Mesendoderm (in vitro differentiated cells): Measurements from ENCODE around the gene RHOJ.
"Not testable (repeated sequence)": the region's sequence is repeated elsewhere in the genome, so short reads cannot be mapped to it uniquely, and the experiment has no call there.

Source experiments
- DNase-seq: peaks from one replicate; pipeline ENCODE4 v3.0.0; 2013
- H2AK5ac ChIP-seq: 2 replicates; pipeline ENCODE4 v1.6.1; 2013; ENCODE audit warnings: low read length, inconsistent platforms
- H2BK120ac ChIP-seq: 2 replicates; pipeline ENCODE4 v1.6.1; 2013; ENCODE audit warnings: low read depth, mild to moderate bottlenecking, low read length, moderate library complexity, mixed read lengths
- H2BK15ac ChIP-seq: replicated peaks from 2 replicates; pipeline ENCODE4 v1.6.1; 2013; ENCODE audit warnings: low read depth, mild to moderate bottlenecking, moderate library complexity
- H2BK5ac ChIP-seq: 2 replicates; pipeline ENCODE4 v1.6.1; 2013; ENCODE audit warnings: low read length, inconsistent platforms
- H3K18ac ChIP-seq: 2 replicates; pipeline ENCODE4 v1.6.1; 2013; ENCODE audit warnings: mild to moderate bottlenecking, low read length, mixed read lengths
- H3K23ac ChIP-seq: one replicate; pipeline ENCODE4 v1.6.1; 2013; ENCODE audit warnings: low read length
- H3K27ac ChIP-seq: 2 replicates; pipeline ENCODE4 v1.5.1; 2013; ENCODE audit warnings: low read depth, mild to moderate bottlenecking, inconsistent platforms, low read length, moderate library complexity
- H3K27me3 ChIP-seq: 2 replicates; pipeline ENCODE4 v1.6.1; 2013; ENCODE audit warnings: low read length, control low read depth, mild to moderate bottlenecking, inconsistent platforms; ENCODE audit not compliant: insufficient read depth, poor library complexity
- H3K36me3 ChIP-seq: 2 replicates; pipeline ENCODE4 v1.6.1; 2013; ENCODE audit warnings: low read length, inconsistent platforms; ENCODE audit not compliant: control insufficient read depth, insufficient read depth
- H3K4ac ChIP-seq: one replicate; pipeline ENCODE4 v1.6.1; 2013; ENCODE audit warnings: low read depth, mild to moderate bottlenecking, low read length, moderate library complexity
- H3K4me1 ChIP-seq: 2 replicates; pipeline ENCODE4 v1.6.1; 2013; ENCODE audit warnings: low read depth, low read length, inconsistent platforms; ENCODE audit not compliant: control insufficient read depth
- H3K4me2 ChIP-seq: 2 replicates; pipeline ENCODE4 v1.6.1; 2013; ENCODE audit warnings: low read length
- H3K4me3 ChIP-seq: 2 replicates; pipeline ENCODE4 v1.5.1; 2013; ENCODE audit warnings: mild to moderate bottlenecking, low read length
- H3K56ac ChIP-seq: one replicate; pipeline ENCODE4 v1.6.1; 2013; ENCODE audit warnings: low read length
- H3K79me1 ChIP-seq: 2 replicates; pipeline ENCODE4 v1.6.1; 2013; ENCODE audit warnings: low read length, inconsistent platforms
- H3K79me2 ChIP-seq: 2 replicates; pipeline ENCODE4 v1.6.1; 2013; ENCODE audit warnings: mild to moderate bottlenecking, low read length; ENCODE audit not compliant: control insufficient read depth, insufficient read depth
- H3K9ac ChIP-seq: 2 replicates; pipeline ENCODE4 v1.6.1; 2013; ENCODE audit warnings: low read length, inconsistent platforms
- H4K5ac ChIP-seq: one replicate; pipeline ENCODE4 v1.6.1; 2013; ENCODE audit warnings: low read length
- H4K8ac ChIP-seq: one replicate; pipeline ENCODE4 v1.6.1; 2013; ENCODE audit warnings: low read depth, mild to moderate bottlenecking, control low read depth, low read length, moderate library complexity
- WGBS: extraction: QIAGEN DNeasy Blood & Tissue Kit; methylation state at CpG from one replicate; pipeline ENCODE4 v1.1.7; 2013; ENCODE audit warnings: low lambda C conversion rate, missing lambda C conversion rate; ENCODE audit not compliant: insufficient coverage; ENCODE audit errors: extremely low coverage; 5-methylcytosine and 5-hydroxymethylcytosine counted together

The RHOJ gene

GRCh38 chr14:63165267-63165666, 39.0 kb upstream of the RHOJ start:
- H2BK120ac ChIP-seq, H2AK5ac ChIP-seq, H3K4me2 ChIP-seq, H3K27ac ChIP-seq, H3K4me1 ChIP-seq, H3K4me3 ChIP-seq, H2BK15ac ChIP-seq, H4K8ac ChIP-seq, H3K79me1 ChIP-seq, DNase-seq, H3K18ac ChIP-seq, H3K27me3 ChIP-seq, H2BK5ac ChIP-seq, H3K56ac ChIP-seq, H3K36me3 ChIP-seq, H3K23ac ChIP-seq, H3K4ac ChIP-seq, H3K9ac ChIP-seq, H4K5ac ChIP-seq, H3K79me2 ChIP-seq: not testable (repeated sequence)
- no CpG with 5 or more reads among the region's 23 CpGs for WGBS

GRCh38 chr14:63167044-63167443, 37.2 kb upstream of the RHOJ start:
- Histone ChIP-seq H3K56ac (no peak overlapping the region), H3K18ac (no peak overlapping the region), H3K9ac (no peak overlapping the region), H3K4me1 (no peaks in the 10 kb centered on the region), H3K36me3 (no peaks in the 10 kb centered on the region), H3K79me2 (no peaks in the 10 kb centered on the region), H3K4me2 (no peak overlapping the region), H3K23ac (no peak overlapping the region), H3K79me1 (no peaks in the 10 kb centered on the region), H3K27ac (no peak overlapping the region), H2BK5ac (no peak overlapping the region), H4K8ac (no peak overlapping the region), H2BK120ac (no peak overlapping the region), H4K5ac (no peak overlapping the region), H3K4ac (no peak overlapping the region), H2BK15ac (no peak overlapping the region), H3K27me3 (no peaks in the 10 kb centered on the region), H3K4me3 (no peak overlapping the region), H2AK5ac (no peak overlapping the region)
- DNase-seq: no peak
- no CpG with 5 or more reads among the region's 2 CpGs for WGBS

GRCh38 chr14:63174760-63175191, 29.5 kb upstream of the RHOJ start:
- H3K4me2 ChIP-seq: no peak overlapping the region
- no peak overlapping the region for H4K8ac ChIP-seq
- H2BK15ac ChIP-seq: no peak overlapping the region
- no peak overlapping the region for H3K4me3 ChIP-seq
- no peak overlapping the region for H3K27ac ChIP-seq
- H3K79me1 ChIP-seq: no peaks in the 10 kb centered on the region
- H2AK5ac ChIP-seq: no peak overlapping the region
- no peak overlapping the region for H4K5ac ChIP-seq
- H2BK5ac ChIP-seq: no peak overlapping the region
- no peaks in the 10 kb centered on the region for H3K27me3 ChIP-seq
- no peak overlapping the region for H3K23ac ChIP-seq
- no peak overlapping the region for H3K18ac ChIP-seq
- H3K36me3 ChIP-seq: no peaks in the 10 kb centered on the region
- H3K9ac ChIP-seq: no peak overlapping the region
- peak; percentile 78 for DNase-seq
- no peaks in the 10 kb centered on the region for H3K4me1 ChIP-seq
- no peak overlapping the region for H3K4ac ChIP-seq
- no CpG with 5 or more reads among the region's 2 CpGs for WGBS
- no peak overlapping the region for H2BK120ac ChIP-seq
- H3K79me2 ChIP-seq: no peaks in the 10 kb centered on the region
- no peak overlapping the region for H3K56ac ChIP-seq

- H3K23ac ChIP-seq: no peak overlapping the region
- no CpG with 5 or more reads among the region's 2 CpGs for WGBS
- H3K4ac ChIP-seq: no peak overlapping the region
- DNase-seq: no peak
- H3K56ac ChIP-seq: no peak overlapping the region
- no peak overlapping the region for H4K8ac ChIP-seq
- no peaks in the 10 kb centered on the region for H3K79me1 ChIP-seq
- H3K4me1 ChIP-seq: no peaks in the 10 kb centered on the region
- no peaks in the 10 kb centered on the region for H3K27me3 ChIP-seq
- H4K5ac ChIP-seq: no peak overlapping the region
- no peak overlapping the region for H3K9ac ChIP-seq
- no peak overlapping the region for H3K18ac ChIP-seq
- no peak overlapping the region for H2BK120ac ChIP-seq
- H3K4me2 ChIP-seq: no peak overlapping the region
- H3K4me3 ChIP-seq: no peak overlapping the region
- no peak overlapping the region for H3K27ac ChIP-seq
- no peak overlapping the region for H2BK15ac ChIP-seq
- no peaks in the 10 kb centered on the region for H3K36me3 ChIP-seq
- H3K79me2 ChIP-seq: no peaks in the 10 kb centered on the region
- no peak overlapping the region for H2BK5ac ChIP-seq
- no peak overlapping the region for H2AK5ac ChIP-seq
Measured at GRCh38 chr14:63175531-63175930, 28.7 kb upstream of the RHOJ start.

DNA sequence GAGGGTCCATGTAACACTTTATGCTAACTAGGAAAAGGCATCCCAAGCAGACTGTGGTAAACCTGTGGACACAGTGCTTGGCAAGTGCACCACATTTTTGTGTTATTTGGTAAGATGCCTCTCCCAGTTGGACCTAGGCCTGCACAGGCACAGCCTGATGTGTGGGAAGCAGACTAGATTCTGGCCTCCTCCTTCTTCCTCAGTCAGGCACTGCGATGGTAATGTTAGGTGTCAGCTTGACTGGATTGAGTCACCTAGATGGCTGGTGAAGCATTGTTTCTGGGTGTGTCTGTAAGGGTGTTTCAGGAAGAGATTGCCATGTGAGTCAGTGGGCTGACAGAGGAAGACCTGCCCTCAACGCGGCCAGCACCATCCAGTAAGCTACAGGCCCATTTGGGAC, 25.3 kb upstream of the RHOJ start:
- no peaks in the 10 kb centered on the region for H3K36me3 ChIP-seq
- H3K18ac ChIP-seq: no peak overlapping the region
- no peak overlapping the region for H2AK5ac ChIP-seq
- H4K5ac ChIP-seq: no peak overlapping the region
- H3K27me3 ChIP-seq: no peaks in the 10 kb centered on the region
- H3K56ac ChIP-seq: no peak overlapping the region
- no peak overlapping the region for H2BK120ac ChIP-seq
- no peak overlapping the region for H3K4me3 ChIP-seq
- no peak overlapping the region for H3K27ac ChIP-seq
- no peak overlapping the region for H4K8ac ChIP-seq
- no peak overlapping the region for H3K4me2 ChIP-seq
- no CpG with 5 or more reads among the region's 3 CpGs for WGBS
- no peaks in the 10 kb centered on the region for H3K4me1 ChIP-seq
- H3K4ac ChIP-seq: no peak overlapping the region
- H3K9ac ChIP-seq: no peak overlapping the region
- H2BK5ac ChIP-seq: no peak overlapping the region
- H3K79me2 ChIP-seq: no peaks in the 10 kb centered on the region
- no peak overlapping the region for H3K23ac ChIP-seq
- H2BK15ac ChIP-seq: no peak overlapping the region
- no peaks in the 10 kb centered on the region for H3K79me1 ChIP-seq
- DNase-seq: no peak

DNA sequence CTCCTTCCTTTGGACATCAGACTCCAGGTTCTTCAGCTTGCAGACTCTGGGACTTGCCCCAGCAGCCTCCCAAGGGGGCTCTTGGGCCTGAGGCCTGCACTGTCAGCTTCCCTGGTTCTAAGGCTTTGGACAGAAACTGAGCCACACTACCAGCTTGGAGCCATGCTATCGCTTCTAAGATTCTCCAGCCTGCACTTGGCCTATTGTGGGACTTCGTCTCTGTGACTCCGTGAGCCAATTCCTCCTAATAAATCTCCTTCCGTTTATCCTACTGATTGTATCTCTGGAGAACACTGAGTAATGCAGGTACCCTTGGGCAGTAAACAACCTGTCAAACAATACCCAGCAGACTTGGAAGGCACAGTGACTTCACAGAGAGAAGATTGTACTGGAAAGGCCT, 24.9 kb upstream of the RHOJ start:
- Histone ChIP-seq H3K56ac (no peak overlapping the region), H3K9ac (no peak overlapping the region), H3K23ac (no peak overlapping the region), H3K4me2 (no peak overlapping the region), H2AK5ac (no peak overlapping the region), H3K4me1 (no peaks in the 10 kb centered on the region), H3K79me1 (no peaks in the 10 kb centered on the region), H4K5ac (no peak overlapping the region), H3K4me3 (no peak overlapping the region), H3K4ac (no peak overlapping the region), H3K18ac (no peak overlapping the region), H3K36me3 (no peaks in the 10 kb centered on the region), H3K27ac (no peak overlapping the region), H3K27me3 (no peaks in the 10 kb centered on the region), H2BK120ac (no peak overlapping the region), H4K8ac (no peak overlapping the region), H2BK5ac (no peak overlapping the region), H3K79me2 (no peaks in the 10 kb centered on the region), H2BK15ac (no peak overlapping the region)
- no peak for DNase-seq
- WGBS: no CpG with 5 or more reads among the region's 4 CpGs
